ENCODE data around the gene SCO2.

SCO2 gene

GRCh38 chr22:50518606-50519005 lies 6.8 kb downstream of the SCO2 start:
- no peak for DNase-seq

- no peak for DNase-seq
Measured at GRCh38 chr22:50517495-50518260, 7.7 kb downstream of the SCO2 start.

GRCh38 chr22:50516891-50517290 lies 8.5 kb downstream of the SCO2 start:
- DNase-seq, result no peak

- no peak for DNase-seq
Measured at GRCh38 chr22:50516068-50516467, 9.3 kb downstream of the SCO2 start.

- no peak for DNase-seq
Measured at GRCh38 chr22:50513175-50513574, 12.2 kb downstream of the SCO2 start.

- no peak for DNase-seq
Measured at GRCh38 chr22:50508897-50509296, 16.5 kb downstream of the SCO2 start.

- DNase-seq, result peak; percentile 97
Measured at GRCh38 chr22:50507991-50508884, 17.2 kb downstream of the SCO2 start, which contains the start of gene NCAPH2. Gene NCAPH2, plus strand, starts transcription at chr22:50508224. Its CDS starts 114 bp downstream, at chr22:50508338.

DNA sequence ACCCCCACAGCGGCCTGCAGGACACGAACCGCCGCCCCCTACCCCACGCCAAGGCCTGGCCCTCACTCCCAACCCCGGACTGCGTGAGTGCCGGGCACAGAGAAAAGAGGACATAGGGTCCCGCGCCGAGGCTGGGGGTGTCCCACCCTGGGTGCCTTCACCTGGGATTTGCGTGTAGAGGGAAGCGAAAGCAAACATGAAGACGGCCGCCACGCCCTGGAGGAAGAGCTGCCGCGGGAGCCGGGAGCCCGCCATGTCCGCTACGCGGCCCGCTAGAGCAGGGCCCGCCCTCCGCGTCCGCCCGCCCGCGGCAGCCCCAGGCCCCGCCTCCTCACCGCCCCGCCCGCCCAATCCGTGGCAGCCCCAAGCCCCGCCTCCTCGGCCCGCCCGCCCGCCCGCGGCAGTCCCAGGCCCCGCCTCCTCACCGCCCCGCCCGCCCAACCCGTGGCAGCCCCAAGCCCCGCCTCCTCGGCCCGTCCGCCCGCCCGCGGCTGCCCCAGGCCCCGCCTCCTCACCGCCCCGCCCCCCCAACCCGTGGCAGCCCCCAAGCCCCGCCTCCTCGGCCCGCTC lies 17.9 kb downstream of the SCO2 start, which contains the start of gene LMF2:
TSS of gene LMF2 (minus strand) at position 282 of the 570 bp plus-strand sequence. CDS start at position 255, 27 bp downstream.
- peak; percentile 97 for DNase-seq

DNA sequence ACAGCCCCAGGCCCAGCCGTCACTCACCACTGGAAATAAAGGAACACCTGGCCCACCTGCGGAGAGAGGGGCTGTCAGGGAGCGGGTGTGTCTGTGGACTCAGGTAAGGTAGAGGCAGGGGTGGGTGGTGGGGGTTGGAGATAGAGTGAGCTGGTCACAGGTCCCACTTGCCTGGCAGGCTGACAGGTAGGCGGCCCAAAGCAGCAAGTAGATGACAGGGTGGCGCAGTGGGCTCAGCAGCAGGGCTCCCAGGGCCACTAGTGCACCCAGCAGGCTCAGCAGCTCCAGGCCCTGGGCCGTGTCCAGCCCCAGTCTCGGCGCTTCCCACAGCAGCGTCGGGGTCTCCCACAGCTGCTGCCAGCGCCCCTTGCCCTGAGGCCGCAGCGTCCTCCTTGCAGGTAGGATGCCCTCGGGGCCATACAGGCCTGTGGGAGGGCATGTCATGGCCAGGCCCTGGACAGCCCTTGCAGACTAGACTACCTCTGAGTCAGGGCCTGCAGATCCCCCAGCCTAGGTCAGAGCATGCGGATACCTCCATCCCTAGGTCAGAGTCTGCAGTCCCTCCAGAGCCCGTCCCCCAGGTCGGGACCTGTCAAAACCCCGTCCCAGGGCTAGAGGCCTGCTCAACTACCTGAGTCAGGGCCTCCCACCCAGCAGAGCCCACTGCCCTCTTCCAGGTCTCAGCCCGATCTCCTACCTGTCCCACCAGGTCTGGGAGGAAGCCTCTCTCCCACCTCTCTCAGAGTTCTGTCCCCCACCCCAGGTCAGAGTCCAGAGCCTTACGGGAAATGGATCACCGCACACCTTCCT lies 18.6 kb downstream of the SCO2 start:
- no peak for DNase-seq

DNA sequence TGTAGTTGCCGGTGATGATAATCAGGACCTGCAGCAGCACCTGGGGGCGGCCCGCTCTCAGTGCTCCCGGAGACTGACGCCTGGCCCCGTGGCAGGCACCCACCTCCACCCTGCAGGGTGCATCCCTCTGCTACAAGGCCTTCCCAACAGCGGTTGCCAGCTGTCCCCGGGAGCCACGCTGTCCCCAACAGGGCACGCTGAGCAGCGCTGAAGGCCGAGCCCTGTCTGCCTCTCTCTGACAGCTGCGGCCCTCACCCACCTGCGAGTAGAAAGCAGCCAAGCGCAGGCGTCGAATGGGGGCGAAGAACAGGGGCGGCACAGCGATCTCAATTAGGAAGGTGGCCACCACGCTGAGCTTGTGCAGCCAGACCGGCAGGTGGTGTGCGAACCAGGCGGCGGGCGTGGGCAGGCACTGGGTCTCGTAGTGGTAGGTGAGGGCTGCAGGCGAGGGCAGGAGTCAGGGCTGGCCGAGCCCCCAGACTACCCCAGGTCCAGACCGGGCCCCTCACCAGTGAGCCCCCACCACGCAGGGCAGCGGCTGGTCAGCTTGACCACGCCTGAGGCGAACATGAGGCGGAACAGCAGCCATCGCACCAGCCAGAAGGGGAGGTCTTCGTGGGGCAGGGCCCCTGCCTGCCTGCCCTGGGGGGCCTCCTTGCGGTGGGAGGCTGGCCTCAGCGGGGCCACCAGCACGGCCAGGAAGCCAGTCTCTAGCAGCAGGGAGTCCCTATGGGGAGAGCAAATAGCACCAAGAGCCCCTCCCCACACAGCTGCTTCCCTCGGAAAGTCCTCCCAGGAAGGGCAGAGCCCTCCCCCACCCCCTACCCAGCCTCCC lies 19.4 kb downstream of the SCO2 start:
- DNase-seq, result no peak

GRCh38 chr22:50505276-50505775 lies 20.1 kb downstream of the SCO2 start:
- DNase-seq, result no peak

DNA sequence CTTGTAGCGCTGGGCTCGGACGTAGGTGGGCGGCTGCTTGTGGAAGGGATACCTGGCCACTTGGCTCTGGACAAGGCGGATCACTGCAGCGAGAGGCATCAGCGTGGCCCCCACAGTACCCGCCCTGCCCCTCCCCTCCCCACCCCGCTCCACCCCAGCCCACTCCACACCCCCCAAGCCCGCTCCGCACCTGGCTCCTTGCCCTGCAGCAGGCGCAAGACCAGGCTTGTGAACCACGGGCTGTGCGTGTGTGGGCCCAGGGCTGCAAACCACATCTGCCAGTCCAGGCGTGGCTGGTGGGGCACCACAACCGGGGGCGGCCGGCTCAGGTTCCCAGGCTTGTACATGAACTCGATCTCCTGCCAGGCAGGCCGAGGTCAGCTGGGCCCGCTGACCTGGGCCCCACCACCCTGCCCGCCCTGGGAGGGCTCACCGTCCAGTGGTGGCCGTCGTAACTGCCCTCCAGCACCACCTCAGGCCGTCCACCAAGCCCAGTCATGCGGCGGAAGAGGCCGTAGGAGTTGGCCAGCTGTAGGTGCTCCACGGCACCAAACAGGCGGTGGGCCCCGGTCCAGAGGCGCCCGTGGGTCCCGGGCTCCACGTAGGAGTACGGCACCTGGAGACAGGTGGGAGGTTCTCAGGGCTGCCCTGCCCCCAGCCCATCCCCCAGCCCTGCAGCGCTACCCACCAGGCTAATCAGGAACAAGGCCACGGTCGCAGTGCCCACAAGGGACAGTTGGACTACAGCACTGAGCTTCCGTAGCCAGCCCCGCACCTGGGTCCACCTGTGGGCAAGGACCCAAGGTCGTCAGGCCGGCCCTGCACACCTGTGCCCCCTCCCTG lies 20.8 kb downstream of the SCO2 start:
- no peak for DNase-seq

- no peak for DNase-seq
Measured at GRCh38 chr22:50503475-50504145, 21.8 kb downstream of the SCO2 start.

DNA sequence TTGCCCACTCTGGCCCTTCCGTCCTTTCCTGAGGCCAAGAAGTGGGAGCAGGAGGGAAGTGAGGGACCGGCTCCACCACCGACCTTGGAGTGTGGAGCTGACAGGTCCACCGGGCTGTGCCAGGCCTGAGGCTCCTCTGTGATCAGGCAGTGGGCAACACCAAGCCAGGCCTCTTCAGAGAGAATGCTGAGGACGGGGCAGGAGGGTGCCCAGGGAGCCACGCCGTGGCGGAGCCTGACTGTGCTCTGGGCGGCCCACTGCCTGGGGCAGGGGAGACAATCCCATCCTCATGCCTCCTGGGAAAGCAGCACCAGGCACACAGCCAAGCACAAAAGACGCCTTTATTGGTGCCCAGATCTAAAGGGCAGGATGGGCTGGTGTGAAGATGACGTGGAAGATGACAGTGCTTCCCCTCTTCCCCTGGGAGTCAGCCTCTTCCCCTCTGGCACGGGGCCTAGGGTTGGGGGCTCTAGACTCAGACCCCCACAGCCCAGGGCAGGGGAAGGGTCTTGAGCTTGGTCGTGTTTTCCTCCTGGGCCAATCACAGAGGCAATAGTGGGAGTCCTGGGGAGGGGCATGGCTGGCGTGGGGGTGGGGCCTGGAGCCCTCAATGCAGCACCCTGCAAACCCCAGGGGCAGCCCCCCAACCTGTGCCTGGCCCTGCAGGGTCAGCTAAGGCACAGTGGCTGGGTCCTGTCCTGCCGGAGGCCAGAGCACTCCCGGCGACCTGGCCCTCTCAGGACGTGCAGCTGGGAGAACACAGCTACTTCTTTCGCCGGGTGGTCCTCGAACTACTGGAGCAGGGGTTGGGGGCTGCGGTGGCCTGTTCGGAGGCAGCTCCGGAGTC lies 22.5 kb downstream of the SCO2 start:
- no peak for DNase-seq

GRCh38 chr22:50502096-50502495 lies 23.3 kb downstream of the SCO2 start:
- DNase-seq, result no peak

DNA sequence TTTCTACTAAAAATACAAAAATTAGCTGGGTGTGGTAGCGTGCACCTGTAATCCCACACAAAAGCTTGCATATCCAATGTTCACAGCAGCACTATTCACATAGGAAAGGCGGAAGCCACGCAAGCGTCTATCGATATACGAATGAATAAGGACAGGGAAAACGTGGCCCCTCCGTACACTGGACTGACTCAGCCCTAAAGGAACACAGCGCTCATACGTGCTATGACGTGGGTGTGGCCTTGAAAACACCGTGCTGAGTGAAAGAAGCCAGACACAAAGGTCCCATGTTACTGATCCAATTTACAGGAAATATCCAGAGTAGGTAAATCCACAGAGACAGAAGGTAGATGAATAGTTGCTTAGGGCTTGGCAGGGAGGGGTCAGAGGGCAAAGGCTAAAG lies 24.9 kb downstream of the SCO2 start:
- no peak for DNase-seq

GRCh38 chr22:50498322-50498890 lies 27.0 kb downstream of the SCO2 start:
- DNase-seq, result no peak

DNA sequence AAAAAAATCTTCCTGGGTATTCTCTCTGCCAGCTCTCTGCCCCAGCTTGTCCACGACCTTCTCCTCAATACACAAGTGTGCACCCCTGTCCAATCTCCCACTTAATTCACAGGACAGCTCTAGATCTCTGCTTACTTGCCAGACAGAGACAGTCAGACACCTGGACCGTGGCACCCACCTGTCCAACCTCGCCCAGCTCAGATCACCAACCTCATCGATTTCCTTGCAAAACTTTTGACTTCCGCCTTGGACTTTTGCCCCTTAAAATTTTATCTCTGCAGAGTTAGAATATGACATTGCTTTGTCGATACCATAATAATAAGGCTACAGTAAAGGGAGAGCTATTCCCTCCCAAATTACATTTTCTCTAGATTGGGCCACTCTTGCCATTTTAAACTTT lies 28.3 kb downstream of the SCO2 start:
- no peak for DNase-seq

All from T1000 (cell line).